Activated effector memory CD4-positive, alpha-beta T cell treated with anti-CD3 and anti-CD28 coated beads, Interleukin-2, amount 50 U/mL, for 16 hours (primary cell): ENCODE measurements around the gene TRIM4.
"Not testable (repeated sequence)": the region's sequence is repeated elsewhere in the genome, so short reads cannot be mapped to it uniquely, and the experiment has no call there.

Experiments
- DNase-seq: peaks from one replicate; pipeline ENCODE4 v3.0.0-alpha.2; 2020

Gene TRIM4

DNA sequence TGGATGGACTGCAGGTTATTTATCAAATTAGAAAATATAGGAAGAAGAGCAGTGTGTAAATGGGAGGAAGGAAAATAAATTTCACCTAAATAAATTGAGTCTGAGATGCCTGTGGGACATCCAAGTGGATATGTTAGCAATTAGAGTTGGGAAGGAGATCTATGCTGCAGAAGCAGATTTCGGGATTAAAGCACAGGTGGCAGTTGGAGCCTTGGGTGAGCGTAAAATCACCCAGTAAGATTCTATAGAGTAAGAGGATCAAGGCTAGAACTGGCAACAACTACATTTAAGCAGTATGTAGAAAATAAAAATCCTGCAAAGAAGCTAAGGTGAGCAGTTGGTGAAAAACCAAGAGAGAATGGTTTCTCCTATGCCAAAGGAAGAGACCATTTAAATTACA is 8.4 kb downstream of the TRIM4 start:
- DNase-seq: no peak

DNA sequence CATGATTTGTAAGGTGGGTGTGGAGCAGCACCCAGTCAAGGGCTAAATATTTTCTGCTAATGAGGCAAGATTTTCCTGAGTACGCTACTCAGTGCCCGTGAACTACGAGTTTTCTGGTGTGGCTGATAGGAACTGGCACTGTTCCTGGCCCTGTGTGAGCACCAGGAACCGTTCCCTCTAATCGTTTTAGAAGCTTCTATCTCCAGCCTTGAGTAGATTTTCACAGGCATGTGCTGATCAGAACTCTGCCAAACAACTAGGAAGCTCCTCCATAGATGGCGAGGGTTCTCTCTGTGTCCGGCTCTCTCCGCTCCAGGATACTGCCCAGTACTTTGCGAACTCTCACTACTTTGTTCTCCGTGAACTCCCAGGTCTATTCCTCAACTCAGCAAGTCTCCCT is 17.7 kb downstream of the TRIM4 start:
- DNase-seq: no peak

GRCh38 chr7:99899830-99900519 is 19.4 kb downstream of the TRIM4 start:
- no peak for DNase-seq

GRCh38 chr7:99898836-99899235 is 20.5 kb downstream of the TRIM4 start:
- no peak for DNase-seq

- no peak for DNase-seq
These were observed 21.3 kb downstream of the TRIM4 start for GRCh38 chr7:99898023-99898357.

DNA sequence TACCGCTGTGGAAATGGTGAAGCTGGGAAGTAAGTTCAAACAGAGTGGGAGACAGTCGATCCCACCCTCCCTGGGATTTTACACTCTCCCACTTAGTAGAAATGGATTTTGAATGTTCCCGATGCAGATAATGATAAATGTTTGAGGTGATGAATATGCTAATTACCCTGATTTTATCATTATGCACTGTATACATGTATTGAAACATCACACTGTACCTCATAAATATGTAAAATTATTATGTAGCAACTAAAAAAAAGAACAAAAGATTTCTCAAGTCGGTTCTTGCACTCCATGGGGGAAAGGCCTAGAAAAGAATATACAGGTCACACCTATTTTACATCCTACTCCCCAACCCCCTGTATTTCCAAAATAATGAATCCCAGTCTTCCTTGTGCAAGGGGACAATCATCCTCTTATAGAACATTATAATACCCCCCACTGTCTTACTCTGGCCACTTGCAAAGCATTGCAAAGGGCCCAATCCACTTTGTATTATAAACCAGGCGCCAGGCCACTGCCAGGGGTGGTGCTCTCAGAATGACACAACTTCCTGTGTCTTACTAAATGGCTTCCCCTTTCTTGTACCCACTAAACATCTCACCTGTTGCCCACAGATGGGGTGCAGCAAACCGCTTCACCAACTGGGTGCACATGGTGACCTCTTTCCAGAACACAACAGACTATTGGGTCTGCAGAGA is 21.9 kb downstream of the TRIM4 start:
- no peak for DNase-seq

DNA sequence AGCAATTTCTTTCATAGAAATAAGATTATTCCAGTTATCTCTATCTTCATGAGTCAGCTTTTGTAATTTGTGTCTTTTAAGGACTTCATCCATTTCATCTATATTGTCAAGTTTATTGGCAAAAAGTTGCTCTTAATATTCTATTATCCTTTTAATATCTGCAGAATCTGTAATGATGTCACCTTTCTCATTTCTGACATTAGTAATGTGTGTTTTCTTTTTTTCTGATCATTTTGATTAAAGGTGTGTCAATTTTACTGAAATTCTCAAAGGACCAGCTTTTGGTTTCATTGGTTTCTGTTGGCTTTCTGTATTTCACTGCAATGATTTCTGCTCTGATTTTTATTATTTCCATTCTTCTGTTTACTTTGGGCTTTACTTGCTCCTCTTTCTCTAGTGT is 24.6 kb downstream of the TRIM4 start:
- no peak for DNase-seq

DNA sequence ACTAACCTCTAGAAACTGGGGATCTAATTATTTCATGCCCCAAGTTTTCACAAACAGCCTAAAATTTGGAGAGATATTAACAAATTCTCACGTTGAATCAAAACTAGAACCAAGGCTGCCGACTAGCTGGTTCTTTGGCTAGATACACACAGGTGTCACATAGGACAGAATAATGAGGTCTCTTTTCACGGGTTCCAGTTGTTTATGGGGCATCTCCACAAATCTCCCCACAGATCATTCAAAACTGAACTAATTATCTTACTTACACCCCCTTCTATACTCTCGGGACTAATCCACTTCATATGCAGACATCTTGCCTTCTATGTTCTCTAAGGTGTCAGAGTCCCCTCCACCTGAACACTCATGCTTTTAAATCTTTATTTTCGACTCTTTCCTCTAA is 26.1 kb downstream of the TRIM4 start:
- no peak for DNase-seq

- DNase-seq: not testable (repeated sequence)
These were observed 29.0 kb downstream of the TRIM4 start for GRCh38 chr7:99890348-99890747.

GRCh38 chr7:99888366-99888765 is 31.0 kb downstream of the TRIM4 start:
- not testable (repeated sequence) for DNase-seq

GRCh38 chr7:99881370-99881769 is 38.0 kb downstream of the TRIM4 start:
- no peak for DNase-seq

DNA sequence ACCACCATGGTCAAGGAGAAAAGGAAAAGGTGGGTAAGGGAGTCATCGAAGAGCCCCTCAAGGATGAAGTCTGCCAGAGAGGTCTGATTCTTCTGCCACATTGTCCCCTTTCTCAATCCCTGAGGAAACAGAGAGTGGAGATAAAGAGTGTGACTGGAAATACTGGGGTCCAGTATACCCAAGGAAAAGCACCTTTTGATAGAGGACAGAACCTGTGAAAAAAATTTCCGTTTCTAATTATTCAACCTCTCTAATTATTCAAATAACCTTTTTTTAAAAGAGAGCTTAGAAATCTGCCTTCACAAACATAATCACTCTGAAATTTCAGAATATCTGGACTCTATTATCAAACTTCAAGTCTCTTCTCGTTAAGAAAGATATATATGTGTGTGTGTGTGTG is 42.4 kb downstream of the TRIM4 start, which contains the start of gene OR2AE1:
Gene OR2AE1 (minus strand): TSS at position 101 of the 400 bp plus-strand sequence. CDS start 0 bp downstream, at position 101.
- DNase-seq: no peak

GRCh38 chr7:99876491-99876890 is 42.8 kb downstream of the TRIM4 start:
- no peak for DNase-seq

GRCh38 chr7:99868246-99868645 is 51.1 kb downstream of the TRIM4 start:
- DNase-seq: no peak

- not testable (repeated sequence) for DNase-seq
These were observed 51.9 kb downstream of the TRIM4 start for GRCh38 chr7:99867477-99867876.

GRCh38 chr7:99863847-99864440 is 55.4 kb downstream of the TRIM4 start:
- no peak for DNase-seq

- DNase-seq: no peak
These were observed 58.8 kb downstream of the TRIM4 start for GRCh38 chr7:99860281-99861127.

DNA sequence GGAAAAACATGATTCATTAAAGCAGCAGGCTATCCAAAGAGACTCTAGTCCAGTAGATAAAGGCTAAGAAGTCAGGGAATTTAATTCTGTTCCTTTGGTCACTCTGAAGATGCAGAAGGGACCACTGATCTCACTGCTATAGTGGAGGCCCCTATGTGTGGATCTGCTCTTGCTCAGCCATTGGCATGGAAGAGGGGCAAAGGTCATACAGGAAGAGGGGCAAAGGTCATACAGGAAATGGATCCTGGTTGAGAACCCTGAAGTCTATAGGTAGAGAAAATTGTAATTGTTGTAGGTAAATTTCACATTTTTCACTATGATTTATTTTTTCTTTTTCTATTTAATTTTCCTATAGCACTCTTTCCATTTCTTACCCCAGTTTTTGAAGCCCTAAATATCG is 64.1 kb downstream of the TRIM4 start:
- no peak for DNase-seq

DNA sequence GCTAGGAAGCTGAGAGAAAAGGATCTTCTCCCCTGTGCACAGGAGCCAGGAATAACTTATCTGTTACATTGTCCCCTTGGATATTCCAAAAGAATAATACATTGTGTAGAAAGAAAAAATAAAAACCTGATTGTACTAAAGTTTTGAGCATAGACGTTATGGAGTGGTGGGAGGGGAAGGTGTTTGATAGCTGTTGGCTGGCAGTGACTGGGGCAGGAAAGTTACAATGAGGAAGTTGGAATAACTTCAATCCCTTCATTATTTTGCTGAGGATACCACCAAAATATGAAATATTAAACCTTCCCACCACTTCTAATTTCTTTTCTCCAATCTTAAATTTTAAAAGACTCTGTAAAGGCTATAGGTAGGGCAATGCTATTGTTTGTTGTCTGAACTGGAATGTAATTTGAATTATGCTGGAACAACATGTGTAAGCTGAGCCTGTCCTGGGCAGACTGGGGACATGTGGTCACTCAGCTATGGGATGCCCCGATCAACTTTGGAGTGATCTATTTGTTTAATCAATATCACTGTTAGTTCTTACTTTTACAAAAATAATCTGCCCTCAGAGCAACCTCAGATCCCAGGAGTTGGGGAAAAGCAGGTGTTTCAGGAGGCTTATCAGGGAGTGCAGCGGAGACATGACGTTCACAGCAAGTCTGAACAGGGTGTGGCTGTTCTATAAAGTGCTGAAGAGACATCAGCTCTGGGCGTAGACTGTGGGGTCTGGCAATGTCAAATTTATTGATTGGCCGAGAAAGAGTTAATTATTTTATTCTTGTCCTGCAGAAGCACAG is 70.7 kb downstream of the TRIM4 start:
- no peak for DNase-seq

- DNase-seq: no peak
These were observed 75.0 kb downstream of the TRIM4 start for GRCh38 chr7:99844328-99844727.

DNA sequence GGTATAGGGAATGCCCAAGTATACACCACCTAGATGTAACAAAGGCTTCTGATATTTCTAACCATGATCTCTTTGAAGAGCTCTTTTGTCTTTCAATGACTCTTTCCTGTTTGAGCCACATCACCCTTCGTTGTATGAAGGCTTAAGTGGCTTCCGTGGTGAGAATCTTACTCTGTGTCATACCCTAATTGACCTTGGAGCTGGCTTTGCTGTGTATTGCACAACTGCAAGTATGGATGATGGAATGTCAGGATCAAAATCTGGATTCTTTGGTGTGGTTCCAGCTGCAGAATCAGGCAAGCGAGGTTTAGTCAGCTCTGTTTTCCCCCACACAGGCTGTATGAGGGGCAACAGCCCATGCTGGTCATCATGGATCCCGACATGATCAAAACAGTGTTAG is 75.5 kb downstream of the TRIM4 start:
- no peak for DNase-seq

DNA sequence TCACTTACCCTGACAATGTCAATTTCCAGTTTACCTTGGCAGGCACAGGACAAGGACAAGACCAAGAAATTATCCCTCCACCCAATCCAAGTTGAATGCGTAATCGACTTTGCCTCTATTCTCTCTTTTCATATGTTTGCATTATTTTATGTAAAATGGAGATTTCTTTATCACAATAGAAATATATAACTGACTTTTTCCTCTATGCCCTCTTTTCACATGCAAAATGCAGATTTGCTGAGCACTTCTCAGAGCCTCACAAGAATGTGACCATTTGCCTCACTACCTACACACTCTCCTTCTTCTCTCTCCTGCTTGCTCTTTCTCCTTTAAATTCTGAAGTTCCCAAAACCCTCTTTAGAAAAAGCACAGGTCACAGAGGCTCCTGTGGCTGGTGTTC is 76.4 kb downstream of the TRIM4 start:
- no peak for DNase-seq
